Glutamatergic neuron (in vitro differentiated cells): ENCODE measurements around the gene SREK1IP1. TPM values are rescaled to one million over a fixed set of nuclear protein-coding genes. Genes with fewer than 3 reads are reported as not detected.
A peak's percentile ranks its signal among the peaks of the same experiment; 100 is the strongest.
"Not testable (repeated sequence)": the region's sequence is repeated elsewhere in the genome, so short reads cannot be mapped to it uniquely, and the experiment has no call there.

Experiments
- DNase-seq: peaks from one replicate; pipeline ENCODE4 v3.0.0; 2022
- H3K27ac Mint-ChIP-seq: one replicate; pipeline ENCODE4 v1.8.0; 2020; ENCODE audit warnings: mild to moderate bottlenecking, mixed read lengths, inconsistent platforms; ENCODE audit not compliant: unreplicated experiment
- H3K27me3 Mint-ChIP-seq: one replicate; pipeline ENCODE4 v1.8.0; 2020; ENCODE audit warnings: mild to moderate bottlenecking, moderate library complexity, mixed read lengths, inconsistent platforms; ENCODE audit not compliant: unreplicated experiment
- H3K36me3 Mint-ChIP-seq: one replicate; pipeline ENCODE4 v1.8.0; 2020; ENCODE audit warnings: mild to moderate bottlenecking, mixed read lengths, inconsistent platforms; ENCODE audit not compliant: unreplicated experiment
- H3K4me1 Mint-ChIP-seq: one replicate; pipeline ENCODE4 v1.8.0; 2020; ENCODE audit warnings: mild to moderate bottlenecking, low read depth, mixed read lengths, inconsistent platforms; ENCODE audit not compliant: unreplicated experiment
- H3K4me3 Mint-ChIP-seq: one replicate; pipeline ENCODE4 v1.8.0; 2020; ENCODE audit warnings: mild to moderate bottlenecking, mixed read lengths, inconsistent platforms; ENCODE audit not compliant: unreplicated experiment
- H3K9me3 Mint-ChIP-seq: one replicate; pipeline ENCODE4 v1.8.0; 2020; ENCODE audit warnings: mild to moderate bottlenecking, moderate library complexity, mixed read lengths, inconsistent platforms; ENCODE audit not compliant: unreplicated experiment
- CTCF ChIP-seq: fragments of 200-600 bp; sonication (generic); IDR thresholded peaks from one replicate; pipeline ENCODE4 v1.5.0; 2021; ENCODE audit not compliant: partially characterized antibody, unreplicated experiment
- total RNA-seq: library from RNA; stranded (reverse); fragmentation: NEBNext Ultra II Directional; extraction: Animal tissue kit (Norgen Biotek cat#: 25700); gene quantifications from one replicate; pipeline ENCODE4 v1.2.1, GENCODE V29; 2021; ENCODE audit not compliant: unreplicated experiment

Gene SREK1IP1
- total RNA-seq, 1 donor from 2014 or later, result 18.2 TPM

GRCh38 chr5:64700765-64701164, 67.7 kb downstream of the SREK1IP1 start:
- H3K4me1 Mint-ChIP-seq, result no peaks in the 10 kb centered on the region
- no peak overlapping the region for H3K4me3 Mint-ChIP-seq
- TF ChIP-seq CTCF, result no peak
- H3K27me3 Mint-ChIP-seq, result peaks cover 1% of the 10 kb centered on the region
- H3K27ac Mint-ChIP-seq, result no peak overlapping the region
- DNase-seq, result no peak
- no peaks in the 10 kb centered on the region for H3K9me3 Mint-ChIP-seq
- H3K36me3 Mint-ChIP-seq, result no peaks in the 10 kb centered on the region

GRCh38 chr5:64696414-64696813, 72.1 kb downstream of the SREK1IP1 start:
- H3K27me3 Mint-ChIP-seq, H3K4me1 Mint-ChIP-seq, H3K9me3 Mint-ChIP-seq, H3K4me3 Mint-ChIP-seq, H3K27ac Mint-ChIP-seq, H3K36me3 Mint-ChIP-seq, DNase-seq: not testable (repeated sequence)

- Mint-ChIP-seq H3K36me3 (no peaks in the 10 kb centered on the region), H3K4me3 (no peak overlapping the region), H3K9me3 (peaks cover 3% of the 10 kb centered on the region), H3K27ac (no peak overlapping the region), H3K27me3 (peaks cover 10% of the 10 kb centered on the region), H3K4me1 (peaks cover 5% of the 10 kb centered on the region)
- no peak for DNase-seq
- no peak for TF ChIP-seq CTCF
Measured at GRCh38 chr5:64693636-64694035, 74.9 kb downstream of the SREK1IP1 start.

- DNase-seq, result no peak
- no peak for TF ChIP-seq CTCF
- H3K27me3 Mint-ChIP-seq, result peaks cover 9% of the 10 kb centered on the region
- no peak overlapping the region for H3K27ac Mint-ChIP-seq
- peak overlapping the region; percentile 75 for H3K4me3 Mint-ChIP-seq
- H3K9me3 Mint-ChIP-seq, result peaks cover 3% of the 10 kb centered on the region
- H3K36me3 Mint-ChIP-seq, result no peaks in the 10 kb centered on the region
- peaks cover 5% of the 10 kb centered on the region for H3K4me1 Mint-ChIP-seq
Measured at GRCh38 chr5:64691291-64691690, 77.2 kb downstream of the SREK1IP1 start.

- no peaks in the 10 kb centered on the region for H3K36me3 Mint-ChIP-seq
- peaks cover 5% of the 10 kb centered on the region for H3K4me1 Mint-ChIP-seq
- TF ChIP-seq CTCF, result no peak
- no peak within 1 kb of the TSS for H3K27ac Mint-ChIP-seq
- H3K9me3 Mint-ChIP-seq, result peaks cover 3% of the 10 kb centered on the region
- peaks cover 9% of the 10 kb centered on the region for H3K27me3 Mint-ChIP-seq
- peak; percentile 55 for DNase-seq
- peak within 1 kb of the TSS; percentile 98 for H3K4me3 Mint-ChIP-seq
Measured at GRCh38 chr5:64690417-64691151, 77.9 kb downstream of the SREK1IP1 start, which contains the start of gene SHISAL2B. Gene SHISAL2B, plus strand, starts transcription at chr5:64690503. Its CDS starts 121 bp downstream, at chr5:64690624.
